Measurements from ENCODE around the gene ELFN1.

ELFN1 gene

GRCh38 chr7:1669954-1670893 lies at the start of gene ELFN1:
Gene ELFN1 (plus strand): TSS chr7:1670277. CDS start chr7:1744597, 74,320 bp downstream.
- no peak within 1 kb of the TSS for H3K4me3 Mint-ChIP-seq
- H3K9me3 Mint-ChIP-seq, result no peaks in the 10 kb centered on the region
- H3K36me3 Mint-ChIP-seq (ENCODE audit: low read depth), result no peaks in the 10 kb centered on the region
- peaks cover 3% of the 10 kb centered on the region for H3K4me1 Mint-ChIP-seq
- peaks cover 44% of the 10 kb centered on the region for H3K27me3 Mint-ChIP-seq
- DNase-seq (no peak), ATAC-seq (no peak)
- no peak within 1 kb of the TSS for H3K27ac Mint-ChIP-seq

DNA sequence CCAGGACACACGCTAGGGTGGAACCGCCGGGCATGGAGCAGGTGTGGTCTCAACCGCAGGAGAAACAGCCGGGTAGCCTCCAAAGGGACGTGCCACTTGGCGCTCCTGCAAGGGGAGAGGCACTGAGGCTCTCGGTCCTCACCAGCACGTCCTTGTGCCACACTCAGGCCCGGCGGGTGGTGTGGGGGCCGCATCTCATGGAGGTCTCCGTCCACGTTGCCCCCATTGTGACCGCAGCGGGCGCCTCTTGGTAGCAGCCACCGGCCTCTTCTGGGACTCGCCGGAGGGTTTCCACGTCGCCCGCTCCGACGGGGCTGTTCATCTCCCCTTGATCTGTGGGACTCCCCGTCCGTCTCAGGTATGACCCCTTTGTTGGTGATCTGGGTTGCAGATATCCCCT lies 49.2 kb upstream of the ELFN1 start:
- no peaks in the 10 kb centered on the region for H3K27me3 Mint-ChIP-seq
- no peaks in the 10 kb centered on the region for H3K36me3 Mint-ChIP-seq (ENCODE audit: low read depth)
- H3K4me3 Mint-ChIP-seq, result no peak overlapping the region
- DNase-seq (no peak), ATAC-seq (no peak)
- H3K9me3 Mint-ChIP-seq, result no peaks in the 10 kb centered on the region
- H3K27ac Mint-ChIP-seq, result no peak overlapping the region
- no peaks in the 10 kb centered on the region for H3K4me1 Mint-ChIP-seq

DNA sequence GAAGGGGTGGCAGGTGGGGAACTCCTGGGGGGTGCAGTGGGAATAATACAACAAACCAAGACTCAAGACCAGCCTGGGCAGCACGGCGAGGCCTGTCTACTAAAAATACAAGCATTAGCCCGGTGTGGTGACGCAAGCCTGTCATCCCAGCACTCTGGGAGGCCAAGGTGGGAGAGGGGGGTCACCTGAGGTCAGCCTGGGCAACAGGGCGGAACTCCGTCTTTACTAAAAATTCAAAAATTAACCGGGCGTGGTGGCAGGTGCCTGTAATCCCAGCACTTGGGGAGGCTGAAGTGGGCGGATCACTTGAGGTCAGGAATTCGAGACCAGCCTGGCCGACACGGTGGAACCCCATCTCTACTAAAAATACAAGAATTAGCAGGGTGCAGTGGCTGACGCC lies 48.4 kb upstream of the ELFN1 start:
- H3K4me3 Mint-ChIP-seq, result no peak overlapping the region
- no peak overlapping the region for H3K27ac Mint-ChIP-seq
- H3K9me3 Mint-ChIP-seq, result peaks cover 3% of the 10 kb centered on the region
- no peaks in the 10 kb centered on the region for H3K36me3 Mint-ChIP-seq (ENCODE audit: low read depth)
- no peak for DNase-seq
- H3K27me3 Mint-ChIP-seq, result peaks cover 1% of the 10 kb centered on the region
- no peaks in the 10 kb centered on the region for H3K4me1 Mint-ChIP-seq
- no peak for ATAC-seq

GRCh38 chr7:1622441-1622840 lies 47.6 kb upstream of the ELFN1 start:
- peaks cover 1% of the 10 kb centered on the region for H3K27me3 Mint-ChIP-seq

GRCh38 chr7:1623810-1624209 lies 46.3 kb upstream of the ELFN1 start:
- Mint-ChIP-seq H3K9me3 (peaks cover 5% of the 10 kb centered on the region), H3K27ac (no peak overlapping the region), H3K4me3 (no peak overlapping the region), H3K4me1 (no peaks in the 10 kb centered on the region), H3K27me3 (peaks cover 1% of the 10 kb centered on the region), H3K36me3 (ENCODE audit: low read depth) (no peaks in the 10 kb centered on the region)
- ATAC-seq, result no peak
- no peak for DNase-seq

More at GRCh38 chr7:1622441-1622840, 47.6 kb upstream of the ELFN1 start:
- no peak for DNase-seq
- H3K27ac Mint-ChIP-seq, result no peak overlapping the region
- ATAC-seq, result no peak
- peaks cover 5% of the 10 kb centered on the region for H3K9me3 Mint-ChIP-seq
- no peaks in the 10 kb centered on the region for H3K36me3 Mint-ChIP-seq (ENCODE audit: low read depth)
- no peak overlapping the region for H3K4me3 Mint-ChIP-seq
- H3K4me1 Mint-ChIP-seq, result no peaks in the 10 kb centered on the region

DNA sequence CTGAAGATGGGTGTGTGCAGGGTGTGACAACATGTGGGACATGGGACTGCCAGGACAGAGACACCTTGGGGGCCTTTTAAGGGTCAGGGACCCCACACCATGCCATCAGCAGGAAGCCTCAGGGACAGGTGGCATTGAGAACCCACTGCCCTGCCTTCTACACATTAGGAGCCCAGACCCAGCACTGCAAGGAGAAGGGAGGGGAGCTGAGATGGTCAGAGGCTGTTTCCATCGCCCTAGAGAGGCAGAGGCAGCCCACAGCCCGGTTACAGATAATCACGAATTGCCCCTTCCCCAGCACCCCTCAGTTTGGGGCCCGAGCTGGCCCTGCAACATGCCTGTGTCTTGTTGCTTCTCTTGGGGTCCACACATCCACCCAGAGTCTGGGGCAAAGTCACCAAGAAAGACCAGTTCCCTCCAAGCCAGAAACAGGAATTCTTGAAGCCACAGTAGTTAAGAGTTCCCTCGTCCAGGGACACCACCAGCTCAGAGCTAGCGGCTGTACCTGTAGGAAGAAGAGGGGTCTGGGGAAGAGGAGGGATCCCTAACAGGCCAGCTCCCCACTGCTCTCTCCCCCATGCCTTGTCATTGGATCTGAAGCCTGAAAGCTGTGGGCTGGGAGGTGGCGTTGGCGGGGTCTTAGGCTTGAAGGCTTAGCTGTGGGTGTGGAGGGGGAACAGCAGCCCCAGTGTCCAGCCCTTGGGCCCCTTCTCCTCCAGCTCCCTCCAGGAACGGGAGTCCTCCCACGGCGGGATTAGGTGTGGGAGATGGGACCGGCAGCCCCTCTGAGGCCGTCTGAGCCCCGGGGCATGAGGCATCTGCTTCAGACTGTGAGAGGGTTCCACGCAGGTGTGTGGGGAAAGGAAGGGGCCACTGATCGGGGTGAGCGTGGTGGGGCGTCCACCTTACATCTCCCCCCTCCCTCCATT lies 44.8 kb upstream of the ELFN1 start:
- no peaks in the 10 kb centered on the region for H3K4me1 Mint-ChIP-seq
- H3K27ac Mint-ChIP-seq, result no peak overlapping the region
- ATAC-seq (no peak), DNase-seq (no peak)
- peaks cover 5% of the 10 kb centered on the region for H3K9me3 Mint-ChIP-seq
- no peak overlapping the region for H3K4me3 Mint-ChIP-seq
- peaks cover 1% of the 10 kb centered on the region for H3K27me3 Mint-ChIP-seq
- H3K36me3 Mint-ChIP-seq (ENCODE audit: low read depth), result no peaks in the 10 kb centered on the region

GRCh38 chr7:1626769-1627168 lies 43.3 kb upstream of the ELFN1 start:
- Mint-ChIP-seq H3K27me3 (peaks cover 10% of the 10 kb centered on the region), H3K36me3 (ENCODE audit: low read depth) (no peaks in the 10 kb centered on the region), H3K9me3 (peaks cover 5% of the 10 kb centered on the region), H3K27ac (no peak overlapping the region), H3K4me3 (no peak overlapping the region), H3K4me1 (no peaks in the 10 kb centered on the region)
- ATAC-seq (no peak), DNase-seq (no peak)

GRCh38 chr7:1630700-1631336 lies 39.3 kb upstream of the ELFN1 start:
- no peak overlapping the region for H3K27ac Mint-ChIP-seq
- ATAC-seq (no peak), DNase-seq (no peak)
- peaks cover 13% of the 10 kb centered on the region for H3K27me3 Mint-ChIP-seq
- no peak overlapping the region for H3K4me3 Mint-ChIP-seq
- peaks cover 5% of the 10 kb centered on the region for H3K9me3 Mint-ChIP-seq
- H3K4me1 Mint-ChIP-seq, result no peaks in the 10 kb centered on the region
- no peaks in the 10 kb centered on the region for H3K36me3 Mint-ChIP-seq (ENCODE audit: low read depth)

DNA sequence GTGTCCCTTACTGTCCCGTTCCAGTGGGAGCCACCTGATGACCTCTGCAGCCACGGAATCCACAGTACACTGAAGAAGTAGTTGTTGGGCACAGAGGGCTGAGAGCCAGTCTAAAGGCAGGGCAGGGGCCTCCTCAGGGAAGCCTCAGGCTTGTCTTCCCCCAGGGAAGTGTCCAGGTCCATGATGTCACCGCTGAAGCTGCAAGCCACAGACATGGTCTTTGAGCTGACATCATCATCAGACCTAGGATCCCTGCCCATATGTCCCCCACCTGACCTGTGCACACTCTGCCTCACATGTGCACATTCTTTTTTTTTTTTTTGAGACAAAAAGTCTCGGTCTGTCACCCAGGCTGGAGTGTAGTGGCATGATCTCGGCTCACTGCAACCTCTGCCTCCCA lies 38.4 kb upstream of the ELFN1 start:
- ATAC-seq (no peak), DNase-seq (no peak)
- Mint-ChIP-seq H3K4me1 (no peaks in the 10 kb centered on the region), H3K9me3 (peaks cover 3% of the 10 kb centered on the region), H3K27me3 (peaks cover 12% of the 10 kb centered on the region), H3K4me3 (no peak overlapping the region), H3K27ac (no peak overlapping the region), H3K36me3 (ENCODE audit: low read depth) (no peaks in the 10 kb centered on the region)

DNA sequence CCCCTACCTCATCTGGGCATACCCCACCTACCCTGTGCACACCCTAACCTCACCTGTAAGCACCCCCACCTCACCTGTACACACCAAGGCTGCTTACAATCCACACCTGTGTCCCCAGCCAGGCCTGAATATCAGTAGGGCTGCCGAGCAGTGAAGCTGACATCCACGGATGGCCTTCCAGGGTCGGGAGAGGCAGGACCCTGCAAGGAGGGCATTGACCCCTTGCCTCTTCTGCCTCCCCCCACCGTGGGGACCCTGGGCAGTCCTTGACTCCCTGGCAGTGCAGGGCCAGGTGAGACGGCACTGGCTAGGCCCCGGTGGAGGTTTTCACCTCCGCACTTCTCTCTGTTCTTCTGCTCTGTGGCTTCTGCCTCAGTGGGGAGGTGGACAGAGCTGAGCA lies 37.6 kb upstream of the ELFN1 start:
- Mint-ChIP-seq H3K4me3 (no peak overlapping the region), H3K27ac (no peak overlapping the region), H3K9me3 (no peaks in the 10 kb centered on the region), H3K36me3 (ENCODE audit: low read depth) (peaks cover 2% of the 10 kb centered on the region), H3K4me1 (no peaks in the 10 kb centered on the region), H3K27me3 (peaks cover 12% of the 10 kb centered on the region)
- DNase-seq, result no peak
- no peak for ATAC-seq

DNA sequence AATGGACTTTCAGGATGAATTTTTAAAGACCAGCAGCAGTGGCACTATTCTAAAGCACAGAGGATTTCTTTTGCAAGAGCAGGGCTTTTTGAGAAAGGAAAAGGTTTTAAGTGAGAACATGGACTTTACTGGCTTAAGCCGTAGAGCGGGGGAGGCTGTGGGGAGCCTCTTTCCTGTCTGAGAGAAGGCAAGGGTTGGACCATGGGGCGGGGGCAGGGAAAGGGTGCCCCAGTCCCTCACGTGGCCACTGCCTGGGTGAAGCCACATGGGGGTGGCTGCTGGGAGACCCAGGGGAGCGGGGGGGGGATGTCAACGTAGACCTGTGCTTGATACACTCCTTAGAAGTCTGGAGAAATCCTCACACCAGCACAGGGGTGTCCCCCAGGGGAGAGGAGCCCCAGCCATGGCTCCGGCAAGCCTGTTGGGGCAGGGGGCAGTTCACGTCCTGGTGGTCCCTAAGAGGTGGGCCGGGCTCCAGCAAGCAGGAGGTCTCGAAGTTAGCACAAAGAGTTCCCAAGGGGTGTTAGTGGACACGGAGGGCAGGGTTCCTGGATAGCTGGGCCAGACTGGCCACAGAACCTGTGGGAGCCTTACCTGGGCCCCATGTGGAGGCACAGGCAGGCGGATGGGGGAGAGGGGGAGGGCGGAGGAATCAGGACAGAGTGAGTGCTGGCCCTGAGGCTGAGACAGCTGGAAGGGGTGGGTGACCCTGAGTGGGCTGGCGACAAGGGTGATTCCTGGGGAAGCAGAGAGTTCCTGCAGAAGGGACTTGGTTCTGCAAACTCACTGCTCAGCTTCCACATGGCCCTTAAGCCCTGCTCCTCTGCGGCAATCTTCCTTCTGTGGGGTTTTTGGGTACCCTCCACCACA lies 36.9 kb upstream of the ELFN1 start:
- Mint-ChIP-seq H3K4me3 (no peak overlapping the region), H3K4me1 (no peaks in the 10 kb centered on the region)

DNA sequence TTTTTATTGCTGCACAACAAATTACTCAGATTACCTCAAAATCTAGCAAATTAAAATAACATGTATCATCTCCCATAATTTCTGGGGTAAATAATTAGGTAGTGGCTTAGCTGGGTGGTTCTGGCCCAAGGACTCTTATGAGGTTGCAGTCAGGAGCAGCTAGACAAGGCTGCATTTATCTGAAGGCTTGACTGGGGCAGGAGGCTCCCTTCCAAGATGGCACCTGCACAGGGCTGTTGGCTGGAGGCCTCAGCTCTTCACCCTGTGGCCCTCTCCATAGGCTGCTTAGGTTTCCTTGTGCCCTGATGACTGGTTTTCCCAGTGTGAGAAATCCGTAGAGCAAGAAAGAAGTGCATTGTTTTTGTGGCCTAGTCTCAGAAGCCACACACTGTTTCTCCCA lies 34.7 kb upstream of the ELFN1 start:
- H3K4me3 Mint-ChIP-seq, result no peak overlapping the region
- H3K4me1 Mint-ChIP-seq, result no peaks in the 10 kb centered on the region
- ATAC-seq, result no peak
- H3K27me3 Mint-ChIP-seq, result peaks cover 14% of the 10 kb centered on the region
- H3K27ac Mint-ChIP-seq, result no peak overlapping the region
- no peaks in the 10 kb centered on the region for H3K9me3 Mint-ChIP-seq
- peaks cover 2% of the 10 kb centered on the region for H3K36me3 Mint-ChIP-seq (ENCODE audit: low read depth)
- no peak for DNase-seq

More for the DNA sequence above, 36.9 kb upstream of the ELFN1 start:
- DNase-seq, result no peak
- Mint-ChIP-seq H3K27ac (no peak overlapping the region), H3K27me3 (peaks cover 12% of the 10 kb centered on the region), H3K9me3 (no peaks in the 10 kb centered on the region), H3K36me3 (ENCODE audit: low read depth) (peaks cover 2% of the 10 kb centered on the region)
- no peak for ATAC-seq

GRCh38 chr7:1637155-1637554 lies 32.9 kb upstream of the ELFN1 start:
- peaks cover 2% of the 10 kb centered on the region for H3K36me3 Mint-ChIP-seq (ENCODE audit: low read depth)

More at GRCh38 chr7:1637155-1637554, 32.9 kb upstream of the ELFN1 start:
- DNase-seq (no peak), ATAC-seq (no peak)
- Mint-ChIP-seq H3K27ac (no peak overlapping the region), H3K4me1 (no peaks in the 10 kb centered on the region), H3K27me3 (peaks cover 5% of the 10 kb centered on the region), H3K4me3 (no peak overlapping the region), H3K9me3 (no peaks in the 10 kb centered on the region)
